Glomerular endothelial cell (primary cell): ENCODE data around the gene BAG3. TPM values are rescaled to one million over a fixed set of nuclear protein-coding genes. Genes with fewer than 3 reads are reported as not detected.
"Not testable (repeated sequence)": the region's sequence is repeated elsewhere in the genome, so short reads cannot be mapped to it uniquely, and the experiment has no call there.

ENCODE experiments used
- DNase-seq: peaks from one replicate; pipeline ENCODE4 v3.0.0-alpha.2; 2011; ENCODE audit warnings: low read depth, low spot score; ENCODE audit errors: extremely low read depth
- total RNA-seq: library from RNA; depleted of rRNA; stranded (reverse); fragments of >200 nt; gene quantifications from 2 replicates; pipeline ENCODE4 v1.2.3, GENCODE V29; 2015

The BAG3 gene
- total RNA-seq, 1 donor from 2014 or later = 77.7 TPM

GRCh38 chr10:119688033-119688508, 36.9 kb downstream of the BAG3 start:
- no peak for DNase-seq

GRCh38 chr10:119689016-119689580, 37.9 kb downstream of the BAG3 start:
- DNase-seq = no peak

GRCh38 chr10:119691726-119692125, 40.5 kb downstream of the BAG3 start:
- no peak for DNase-seq

GRCh38 chr10:119693262-119693957, 42.2 kb downstream of the BAG3 start:
- DNase-seq = no peak

- DNase-seq = no peak
Observed at GRCh38 chr10:119694608-119695007, 43.4 kb downstream of the BAG3 start.

GRCh38 chr10:119700321-119700954, 49.3 kb downstream of the BAG3 start:
- DNase-seq = no peak

GRCh38 chr10:119701861-119702260, 50.7 kb downstream of the BAG3 start:
- no peak for DNase-seq

- no peak for DNase-seq
Observed at GRCh38 chr10:119702583-119702982, 51.4 kb downstream of the BAG3 start.

- no peak for DNase-seq
Observed at GRCh38 chr10:119703903-119704508, 52.8 kb downstream of the BAG3 start.

- DNase-seq = no peak
Observed at GRCh38 chr10:119705434-119705831, 54.3 kb downstream of the BAG3 start.

GRCh38 chr10:119706521-119707278, 55.5 kb downstream of the BAG3 start:
- no peak for DNase-seq

- not testable (repeated sequence) for DNase-seq
Observed at GRCh38 chr10:119707331-119707730, 56.2 kb downstream of the BAG3 start.

GRCh38 chr10:119710935-119711334, 59.8 kb downstream of the BAG3 start:
- not testable (repeated sequence) for DNase-seq

GRCh38 chr10:119713744-119714483, 62.7 kb downstream of the BAG3 start:
- DNase-seq = no peak

- DNase-seq = no peak
Observed at GRCh38 chr10:119714484-119714816, 63.3 kb downstream of the BAG3 start.

- no peak for DNase-seq
Observed at GRCh38 chr10:119715628-119716505, 64.7 kb downstream of the BAG3 start.

GRCh38 chr10:119723161-119723560, 72.0 kb downstream of the BAG3 start:
- DNase-seq = no peak

- no peak for DNase-seq
Observed at GRCh38 chr10:119723624-119724023, 72.4 kb downstream of the BAG3 start.
